GM12891 (cell line): ENCODE measurements around the gene CX3CR1.

ENCODE experiments used
- POLR2A ChIP-seq: IDR thresholded peaks from 2 replicates; pipeline ENCODE4 v1.6.1; 2011; ENCODE audit warnings: low read depth, low read length, control low read depth
- POLR2AphosphoS5 ChIP-seq: IDR thresholded peaks from 2 replicates; pipeline ENCODE4 v1.6.1; 2011; ENCODE audit warnings: low read depth, low read length, control low read depth
- SPI1 ChIP-seq: IDR thresholded peaks from 2 replicates; pipeline ENCODE4 v1.6.1; 2011; ENCODE audit warnings: low read depth, low read length, control low read depth

DNA sequence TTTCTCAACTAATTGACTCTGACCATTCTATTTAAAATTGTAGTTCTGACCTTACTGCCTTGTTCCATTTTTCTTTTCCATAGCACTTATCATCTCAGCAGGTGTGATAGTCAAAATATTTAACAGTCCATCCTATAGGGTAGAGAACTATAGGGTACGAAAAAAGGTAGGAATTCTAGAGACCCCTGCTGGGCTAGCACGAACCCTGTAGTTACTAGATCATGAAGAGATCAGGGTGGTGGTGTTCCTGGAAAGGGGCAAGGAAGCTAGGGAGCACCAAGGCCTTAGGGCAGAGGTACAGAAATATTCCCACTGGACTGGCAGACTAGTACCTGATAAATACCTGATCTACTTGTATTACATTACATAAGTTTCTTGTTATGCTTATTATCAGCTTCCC, 55.5 kb downstream of the CX3CR1 start:
- TF ChIP-seq POLR2A, result no peak
- TF ChIP-seq POLR2AphosphoS5, result no peak
- TF ChIP-seq SPI1, result no peak
